Panc1 (cell line): Measurements from ENCODE around the gene KIF21B. TPM values are rescaled to one million over a fixed set of nuclear protein-coding genes. Genes with fewer than 3 reads are reported as not detected.

Source experiments
- ATAC-seq: fragments of 200-7000 bp; cut with Tn5 transposase; 2 replicates; pipeline ENCODE4 v1.9.1; 2020; ENCODE audit warnings: mild to moderate bottlenecking, moderate library complexity
- BruUV-seq: library from RNA; stranded (reverse); fragments of 400-500 nt; replicated peaks from 2 replicates; lab custom pipeline; 2021; lab: Mats Ljungman, UMichigan
- CTCF ChIA-PET: fragments of 300-600 bp; sonication (Branson Sonifier 250); formaldehyde crosslinking; loops from one replicate; lab custom pipeline; 2022; ENCODE audit warnings: antibody characterized with exemption; lab: Charles Lee
- POLR2A ChIA-PET: fragments of 300-600 bp; sonication (Branson Sonifier 250); formaldehyde crosslinking; loops from one replicate; lab custom pipeline; 2022; ENCODE audit warnings: antibody characterized with exemption; lab: Charles Lee
- DNase-seq: peaks from one replicate; pipeline ENCODE4 v3.0.0-alpha.2; 2010; ENCODE audit warnings: low read depth, low spot score
- H3K27ac ChIP-seq: 2 replicates; pipeline ENCODE4 v1.5.1; 2011; ENCODE audit warnings: mild to moderate bottlenecking, low read length, inconsistent platforms
- H3K27me3 ChIP-seq: fragments of 200-500 bp; sonication (Bioruptor generic); 2 replicates; pipeline ENCODE4 v1.6.0; 2014; ENCODE audit warnings: low read length, inconsistent platforms; ENCODE audit not compliant: control insufficient read depth, insufficient read depth
- H3K36me3 ChIP-seq: fragments of 200-500 bp; sonication (Bioruptor generic); 2 replicates; pipeline ENCODE4 v1.5.1; 2014; ENCODE audit warnings: inconsistent platforms, mild to moderate bottlenecking, low read length, moderate library complexity; ENCODE audit not compliant: control insufficient read depth, insufficient read depth
- H3K4me1 ChIP-seq: 2 replicates; pipeline ENCODE4 v1.5.1; 2011; ENCODE audit warnings: inconsistent platforms, mild to moderate bottlenecking, low read length, moderate library complexity; ENCODE audit not compliant: control insufficient read depth, insufficient read depth
- H3K4me3 ChIP-seq, 2 experiments: 2 replicates each; pipeline ENCODE4 v1.5.1; 2011 to 2012; ENCODE audit warnings: low read depth in 2 of 2, low read length in 2 of 2, mild to moderate bottlenecking in 2 of 2, inconsistent platforms in 1 of 2, moderate library complexity in 1 of 2
- H3K9me3 ChIP-seq: fragments of 200-500 bp; sonication (Bioruptor generic); 2 replicates; pipeline ENCODE4 v1.5.1; 2014; ENCODE audit warnings: low read depth, mild to moderate bottlenecking, inconsistent platforms, low read length, moderate library complexity; ENCODE audit not compliant: control insufficient read depth, insufficient read depth
- POLR2AphosphoS5 ChIP-seq: IDR thresholded peaks from 2 replicates; pipeline ENCODE4 v1.6.1; 2012; ENCODE audit warnings: mild to moderate bottlenecking, low read depth, low read length, moderate library complexity
- SIN3A ChIP-seq: IDR thresholded peaks from 2 replicates; pipeline ENCODE4 v1.6.1; 2012; ENCODE audit warnings: low read depth, mild to moderate bottlenecking, low read length, moderate library complexity, borderline replicate concordance; ENCODE audit not compliant: insufficient read depth
- TCF7L2 ChIP-seq: IDR thresholded peaks from 2 replicates; pipeline ENCODE4 v1.6.1; 2011; ENCODE audit warnings: mild to moderate bottlenecking, low read depth, low read length, inconsistent platforms
- in situ Hi-C: cut with HindIII; loops from 2 replicates; pipeline ENCODE4 v1.10.0; 2016; ENCODE audit warnings: low sequenced_read_pairs, low pct_unique_long_range_greater_than_20kb
- intact Hi-C: fragments of 100-400 bp; cut with micrococcal nuclease; formaldehyde crosslinking; loops from one replicate; pipeline ENCODE4 v1.10.0; 2022; ENCODE audit not compliant: unreplicated experiment
- total RNA-seq: library from RNA; stranded (reverse); gene quantifications from one replicate; pipeline ENCODE4 v1.2.1, GENCODE V29; 2021; ENCODE audit not compliant: unreplicated experiment
- TF ChIP-seq, protein P1 (sequence below), 2 experiments: IDR thresholded peaks; 2 replicates each; pipeline ENCODE4 v1.6.1; 2011 to 2012; ENCODE audit warnings: low read depth in 2 of 2, control low read depth in 1 of 2, low read length in 1 of 2, mild to moderate bottlenecking in 1 of 2, moderate library complexity in 1 of 2; ENCODE audit not compliant: insufficient read depth in 1 of 2
- TF ChIP-seq, protein P2 (sequence below): fragments of 450-650 bp; IDR thresholded peaks from 2 replicates; pipeline ENCODE4 v1.5.1; 2017; ENCODE audit warnings: mild to moderate bottlenecking

KIF21B gene
- total RNA-seq, 1 experiment from 2014 or later: 0.46 TPM

DNA sequence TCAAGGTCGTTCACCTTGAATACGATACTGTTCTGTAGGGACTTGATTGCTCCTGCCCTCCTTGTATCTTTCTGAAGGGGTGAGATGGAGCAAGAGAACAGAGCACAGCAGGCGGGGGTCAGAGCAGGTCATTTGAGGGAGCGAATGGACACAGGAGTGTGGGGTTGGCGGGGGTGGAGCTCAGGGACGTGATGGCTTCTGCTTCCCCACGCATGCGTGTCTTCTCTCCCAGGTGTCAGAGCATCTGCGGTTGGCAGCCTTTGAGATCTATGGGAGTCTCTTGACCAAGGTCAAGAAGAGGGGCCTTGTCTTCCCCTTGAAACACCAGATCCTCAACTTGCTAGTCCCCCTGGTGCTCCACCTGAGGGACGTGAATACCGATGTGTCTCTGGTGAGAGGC, 64.9 kb downstream of the KIF21B start:
- no TSS peak for BruUV-seq
- H3K9me3 ChIP-seq: no peaks in the 10 kb centered on the region
- H3K27me3 ChIP-seq: no peaks in the 10 kb centered on the region
- TF ChIP-seq TCF7L2 (no peak), SIN3A (no peak), POLR2AphosphoS5 (no peak)
- TF ChIP-seq, protein P1, sequence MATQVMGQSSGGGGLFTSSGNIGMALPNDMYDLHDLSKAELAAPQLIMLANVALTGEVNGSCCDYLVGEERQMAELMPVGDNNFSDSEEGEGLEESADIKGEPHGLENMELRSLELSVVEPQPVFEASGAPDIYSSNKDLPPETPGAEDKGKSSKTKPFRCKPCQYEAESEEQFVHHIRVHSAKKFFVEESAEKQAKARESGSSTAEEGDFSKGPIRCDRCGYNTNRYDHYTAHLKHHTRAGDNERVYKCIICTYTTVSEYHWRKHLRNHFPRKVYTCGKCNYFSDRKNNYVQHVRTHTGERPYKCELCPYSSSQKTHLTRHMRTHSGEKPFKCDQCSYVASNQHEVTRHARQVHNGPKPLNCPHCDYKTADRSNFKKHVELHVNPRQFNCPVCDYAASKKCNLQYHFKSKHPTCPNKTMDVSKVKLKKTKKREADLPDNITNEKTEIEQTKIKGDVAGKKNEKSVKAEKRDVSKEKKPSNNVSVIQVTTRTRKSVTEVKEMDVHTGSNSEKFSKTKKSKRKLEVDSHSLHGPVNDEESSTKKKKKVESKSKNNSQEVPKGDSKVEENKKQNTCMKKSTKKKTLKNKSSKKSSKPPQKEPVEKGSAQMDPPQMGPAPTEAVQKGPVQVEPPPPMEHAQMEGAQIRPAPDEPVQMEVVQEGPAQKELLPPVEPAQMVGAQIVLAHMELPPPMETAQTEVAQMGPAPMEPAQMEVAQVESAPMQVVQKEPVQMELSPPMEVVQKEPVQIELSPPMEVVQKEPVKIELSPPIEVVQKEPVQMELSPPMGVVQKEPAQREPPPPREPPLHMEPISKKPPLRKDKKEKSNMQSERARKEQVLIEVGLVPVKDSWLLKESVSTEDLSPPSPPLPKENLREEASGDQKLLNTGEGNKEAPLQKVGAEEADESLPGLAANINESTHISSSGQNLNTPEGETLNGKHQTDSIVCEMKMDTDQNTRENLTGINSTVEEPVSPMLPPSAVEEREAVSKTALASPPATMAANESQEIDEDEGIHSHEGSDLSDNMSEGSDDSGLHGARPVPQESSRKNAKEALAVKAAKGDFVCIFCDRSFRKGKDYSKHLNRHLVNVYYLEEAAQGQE (IDR thresholded peaks at IDR 0.05; ENCODE audit: insufficient read depth in 1 of 2, low read depth in 2 of 2, low read length in 1 of 2): no peak
- TF ChIP-seq, protein P2, sequence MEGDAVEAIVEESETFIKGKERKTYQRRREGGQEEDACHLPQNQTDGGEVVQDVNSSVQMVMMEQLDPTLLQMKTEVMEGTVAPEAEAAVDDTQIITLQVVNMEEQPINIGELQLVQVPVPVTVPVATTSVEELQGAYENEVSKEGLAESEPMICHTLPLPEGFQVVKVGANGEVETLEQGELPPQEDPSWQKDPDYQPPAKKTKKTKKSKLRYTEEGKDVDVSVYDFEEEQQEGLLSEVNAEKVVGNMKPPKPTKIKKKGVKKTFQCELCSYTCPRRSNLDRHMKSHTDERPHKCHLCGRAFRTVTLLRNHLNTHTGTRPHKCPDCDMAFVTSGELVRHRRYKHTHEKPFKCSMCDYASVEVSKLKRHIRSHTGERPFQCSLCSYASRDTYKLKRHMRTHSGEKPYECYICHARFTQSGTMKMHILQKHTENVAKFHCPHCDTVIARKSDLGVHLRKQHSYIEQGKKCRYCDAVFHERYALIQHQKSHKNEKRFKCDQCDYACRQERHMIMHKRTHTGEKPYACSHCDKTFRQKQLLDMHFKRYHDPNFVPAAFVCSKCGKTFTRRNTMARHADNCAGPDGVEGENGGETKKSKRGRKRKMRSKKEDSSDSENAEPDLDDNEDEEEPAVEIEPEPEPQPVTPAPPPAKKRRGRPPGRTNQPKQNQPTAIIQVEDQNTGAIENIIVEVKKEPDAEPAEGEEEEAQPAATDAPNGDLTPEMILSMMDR: no peak
- intact Hi-C loops (no loop called here), in situ Hi-C loops (no loop called here)
- DNase-seq (no peak), ATAC-seq (no peak)
- H3K36me3 ChIP-seq: no peaks in the 10 kb centered on the region
- H3K27ac ChIP-seq: no peak overlapping the region
- H3K4me3 ChIP-seq: no peak overlapping the region
- POLR2A ChIA-PET: no interaction called here
- CTCF ChIA-PET: interaction anchor here (0.6 kb wide), 1 partner anchor 13 kb away, joined by 3 read pairs; no protein-coding TSS in a partner anchor
- no peaks in the 10 kb centered on the region for H3K4me1 ChIP-seq

DNA sequence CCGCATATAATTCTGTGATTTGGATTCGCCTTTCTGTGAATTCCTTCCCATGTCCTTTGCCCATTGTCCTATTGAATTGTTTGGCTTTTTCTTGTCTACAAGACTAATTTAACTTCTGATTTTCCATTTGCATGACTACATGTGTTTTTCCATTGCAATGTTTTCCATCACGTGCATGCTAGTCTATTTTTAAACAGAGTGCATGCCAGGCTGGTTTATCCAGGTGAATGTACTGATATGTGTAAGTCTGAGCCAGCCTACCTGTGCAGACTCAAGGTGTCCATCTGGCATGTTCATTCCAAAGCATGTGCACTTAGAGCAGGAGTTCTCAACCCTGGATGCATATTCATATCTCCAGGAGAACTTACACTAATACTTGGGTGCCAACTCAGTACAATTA, 69.1 kb downstream of the KIF21B start:
- BruUV-seq: no TSS peak
- Histone ChIP-seq H3K4me3 (no peak overlapping the region), H3K36me3 (no peaks in the 10 kb centered on the region), H3K27me3 (no peaks in the 10 kb centered on the region; the same call in 1 of the 2 replicates), H3K9me3 (no peaks in the 10 kb centered on the region), H3K27ac (no peak overlapping the region), H3K4me1 (no peaks in the 10 kb centered on the region)
- TF ChIP-seq, protein P1 (IDR thresholded peaks at IDR 0.05; ENCODE audit: insufficient read depth in 1 of 2, low read depth in 2 of 2, low read length in 1 of 2): no peak
- TF ChIP-seq, protein P2: no peak
- TF ChIP-seq SIN3A (no peak), POLR2AphosphoS5 (no peak), TCF7L2 (no peak)
- CTCF ChIA-PET: interaction anchor here (0.9 kb wide), 1 partner anchor 17 kb away, joined by 4 read pairs; no protein-coding TSS in a partner anchor
- ATAC-seq (no peak), DNase-seq (no peak)
- in situ Hi-C loops: no loop called here
- POLR2A ChIA-PET: no interaction called here
- intact Hi-C loops: no loop called here
